AG09309 (cell line): ENCODE measurements around the gene KRABD2.
A peak's percentile ranks its signal among the peaks of the same experiment; 100 is the strongest.
"Not testable (repeated sequence)": the region's sequence is repeated elsewhere in the genome, so short reads cannot be mapped to it uniquely, and the experiment has no call there.

Experiments
- DNase-seq: peaks from one replicate; pipeline ENCODE4 v3.0.0-alpha.2; 2010; ENCODE audit warnings: low read depth
- H3K4me3 ChIP-seq: 2 replicates; pipeline ENCODE4 v1.5.1; 2011; ENCODE audit warnings: mild to moderate bottlenecking, low read depth, low read length, moderate library complexity; ENCODE audit not compliant: control insufficient read depth
- CTCF ChIP-seq: IDR thresholded peaks from 2 replicates; pipeline ENCODE4 v1.5.1; 2011; ENCODE audit warnings: mild to moderate bottlenecking, low read depth, low read length, inconsistent platforms; ENCODE audit not compliant: insufficient read depth, control insufficient read depth; ENCODE audit errors: missing control alignments

Gene KRABD2

GRCh38 chr17:8375738-8376259 is 705 bp downstream of the KRABD2 start:
- DNase-seq = no peak
- TF ChIP-seq CTCF = no peak
- H3K4me3 ChIP-seq = peak overlapping the region; percentile 60

- not testable (repeated sequence) for DNase-seq
Observed at GRCh38 chr17:8373856-8374255, 2.6 kb downstream of the KRABD2 start.

GRCh38 chr17:8372422-8372821 is 4.1 kb downstream of the KRABD2 start:
- no peak overlapping the region for H3K4me3 ChIP-seq
- no peak for DNase-seq
- TF ChIP-seq CTCF = no peak

More at GRCh38 chr17:8373856-8374255, 2.6 kb downstream of the KRABD2 start:
- not testable (repeated sequence) for H3K4me3 ChIP-seq

- no peak overlapping the region for H3K4me3 ChIP-seq
- no peak for TF ChIP-seq CTCF
- no peak for DNase-seq
Observed at GRCh38 chr17:8371786-8372185, 4.7 kb downstream of the KRABD2 start.

- TF ChIP-seq CTCF = no peak
- DNase-seq = no peak
- H3K4me3 ChIP-seq = no peak overlapping the region
Observed at GRCh38 chr17:8369944-8370343, 6.6 kb downstream of the KRABD2 start.

GRCh38 chr17:8368193-8368592 is 8.3 kb downstream of the KRABD2 start:
- TF ChIP-seq CTCF = no peak
- DNase-seq = no peak
- H3K4me3 ChIP-seq = no peak overlapping the region

GRCh38 chr17:8366231-8366630 is 10.3 kb downstream of the KRABD2 start:
- no peak overlapping the region for H3K4me3 ChIP-seq
- no peak for DNase-seq
- no peak for TF ChIP-seq CTCF
